ENCODE results near the gene PKN2.

The PKN2 gene

GRCh38 chr1:88735382-88735781, 51.3 kb downstream of the PKN2 start:
- DNase-seq (ENCODE audit: low read depth in 2 of 2): no peak

- no peak for DNase-seq (ENCODE audit: low read depth in 2 of 2)
These were observed 51.8 kb downstream of the PKN2 start for GRCh38 chr1:88735909-88736308.

- DNase-seq (ENCODE audit: low read depth in 2 of 2): no peak
These were observed 52.7 kb downstream of the PKN2 start for GRCh38 chr1:88736633-88737248.

GRCh38 chr1:88737338-88737927, 53.4 kb downstream of the PKN2 start:
- DNase-seq (ENCODE audit: low read depth in 2 of 2): no peak

- no peak for DNase-seq (ENCODE audit: low read depth in 2 of 2)
These were observed 56.7 kb downstream of the PKN2 start for GRCh38 chr1:88740784-88741183.

GRCh38 chr1:88741413-88741812, 57.3 kb downstream of the PKN2 start:
- DNase-seq (ENCODE audit: low read depth in 2 of 2): no peak

GRCh38 chr1:88742531-88742930, 58.5 kb downstream of the PKN2 start:
- DNase-seq (ENCODE audit: low read depth in 2 of 2): no peak

GRCh38 chr1:88744142-88744541, 60.1 kb downstream of the PKN2 start:
- no peak for DNase-seq (ENCODE audit: low read depth in 2 of 2)

- no peak for DNase-seq (ENCODE audit: low read depth in 2 of 2)
These were observed 62.8 kb downstream of the PKN2 start for GRCh38 chr1:88746916-88747315.

- no peak for DNase-seq (ENCODE audit: low read depth in 2 of 2)
These were observed 67.6 kb downstream of the PKN2 start for GRCh38 chr1:88751714-88752113.

GRCh38 chr1:88753506-88753905, 69.4 kb downstream of the PKN2 start:
- DNase-seq (ENCODE audit: low read depth in 2 of 2): no peak

GRCh38 chr1:88763649-88764406, 79.8 kb downstream of the PKN2 start:
- DNase-seq (ENCODE audit: low read depth in 2 of 2): no peak

GRCh38 chr1:88768187-88768586, 84.1 kb downstream of the PKN2 start:
- no peak for DNase-seq (ENCODE audit: low read depth in 2 of 2)

GRCh38 chr1:88768816-88769215, 84.7 kb downstream of the PKN2 start:
- no peak for DNase-seq (ENCODE audit: low read depth in 2 of 2)

- no peak for DNase-seq (ENCODE audit: low read depth in 2 of 2)
These were observed 89.6 kb downstream of the PKN2 start for GRCh38 chr1:88773540-88774150.

GRCh38 chr1:88774151-88774556, 90.1 kb downstream of the PKN2 start:
- no peak for DNase-seq (ENCODE audit: low read depth in 2 of 2)

- DNase-seq (ENCODE audit: low read depth in 2 of 2): no peak
These were observed 93.6 kb downstream of the PKN2 start for GRCh38 chr1:88777604-88778149.

- DNase-seq (ENCODE audit: low read depth in 2 of 2): no peak
These were observed 95.8 kb downstream of the PKN2 start for GRCh38 chr1:88779880-88780279.

- no peak for DNase-seq (ENCODE audit: low read depth in 2 of 2)
These were observed 96.4 kb downstream of the PKN2 start for GRCh38 chr1:88780485-88780884.

GRCh38 chr1:88783145-88783544, 99.1 kb downstream of the PKN2 start:
- no peak for DNase-seq (ENCODE audit: low read depth in 2 of 2)

GRCh38 chr1:88784551-88784950, 100.5 kb downstream of the PKN2 start:
- DNase-seq (ENCODE audit: low read depth in 2 of 2): no peak

Measured in stimulated activated CD8-positive, alpha-beta memory T cell treated with anti-CD3 and anti-CD28 coated beads, Interleukin-2, amount 100 ng/mL, for 1 hour (primary cell).